ENCODE measurements around the gene RPS5. TPM values are rescaled to one million over a fixed set of nuclear protein-coding genes. Genes with fewer than 3 reads are reported as not detected.

RPS5 gene
- total RNA-seq, 1 experiment from 2014 or later: 1,436 TPM

GRCh38 chr19:58397533-58398037 lies 10.5 kb downstream of the RPS5 start:
- H3K9me3 Mint-ChIP-seq (ENCODE audit: unreplicated experiment): no peaks in the 10 kb centered on the region
- peaks cover 14% of the 10 kb centered on the region for H3K4me1 ChIP-seq
- H3K4me3 Mint-ChIP-seq (ENCODE audit: unreplicated experiment): no peak overlapping the region
- no peak overlapping the region for H3K27ac Mint-ChIP-seq (ENCODE audit: unreplicated experiment)
- TF ChIP-seq CTCF (IDR thresholded peaks at IDR 0.05; ENCODE audit: insufficient read depth in 1 of 2, low read depth in 1 of 2, low read length in 1 of 2, severe bottlenecking in 1 of 2, unreplicated experiment in 1 of 2): no peak
- BruUV-seq (replicated peaks): no TSS peak
- peaks cover 11% of the 10 kb centered on the region for H3K4me1 Mint-ChIP-seq (ENCODE audit: low read depth, unreplicated experiment)
- intact Hi-C loops (cut with micrococcal nuclease; ENCODE audit: unreplicated experiment): no loop called here
- H3K9me3 ChIP-seq: no peaks in the 10 kb centered on the region
- no peaks in the 10 kb centered on the region for H3K27me3 ChIP-seq (replicated peaks; ENCODE audit: control insufficient read depth, insufficient read depth, low read length)
- no peak overlapping the region for H3K4me3 ChIP-seq (ENCODE audit: low read depth, low read length)
- CTCF ChIA-PET: no interaction called here
- DNase-seq: no peak
- peaks cover 2% of the 10 kb centered on the region for H3K36me3 ChIP-seq (ENCODE audit: control insufficient read depth, insufficient read depth, low read length)
- peaks cover 67% of the 10 kb centered on the region for H3K36me3 Mint-ChIP-seq (ENCODE audit: insufficient read depth, unreplicated experiment)
- POLR2A ChIA-PET: no interaction called here
- H3K27me3 Mint-ChIP-seq (ENCODE audit: insufficient read depth, unreplicated experiment): no peaks in the 10 kb centered on the region

- Histone ChIP-seq H3K9me3 (no peaks in the 10 kb centered on the region), H3K27me3 (replicated peaks; ENCODE audit: control insufficient read depth, insufficient read depth, low read length) (no peaks in the 10 kb centered on the region), H3K36me3 (ENCODE audit: control insufficient read depth, insufficient read depth, low read length) (peaks cover 2% of the 10 kb centered on the region), H3K4me3 (ENCODE audit: low read depth, low read length) (no peak overlapping the region), H3K4me1 (peaks cover 14% of the 10 kb centered on the region)
- H3K4me1 Mint-ChIP-seq (ENCODE audit: low read depth, unreplicated experiment): peaks cover 11% of the 10 kb centered on the region
- DNase-seq: no peak
- no peak overlapping the region for H3K4me3 Mint-ChIP-seq (ENCODE audit: unreplicated experiment)
- TF ChIP-seq CTCF (IDR thresholded peaks at IDR 0.05; ENCODE audit: insufficient read depth in 1 of 2, low read depth in 1 of 2, low read length in 1 of 2, severe bottlenecking in 1 of 2, unreplicated experiment in 1 of 2): no peak
- H3K27ac Mint-ChIP-seq (ENCODE audit: unreplicated experiment): no peak overlapping the region
- H3K9me3 Mint-ChIP-seq (ENCODE audit: unreplicated experiment): no peaks in the 10 kb centered on the region
- ChIA-PET CTCF (no interaction called here), POLR2A (no interaction called here)
- H3K36me3 Mint-ChIP-seq (ENCODE audit: insufficient read depth, unreplicated experiment): peaks cover 62% of the 10 kb centered on the region
- intact Hi-C loops (cut with micrococcal nuclease; ENCODE audit: unreplicated experiment): no loop called here
- no peaks in the 10 kb centered on the region for H3K27me3 Mint-ChIP-seq (ENCODE audit: insufficient read depth, unreplicated experiment)
- BruUV-seq (replicated peaks): no TSS peak
Observed at GRCh38 chr19:58398087-58398486, 11.0 kb downstream of the RPS5 start.

- Histone ChIP-seq H3K27me3 (replicated peaks; ENCODE audit: control insufficient read depth, insufficient read depth, low read length) (no peaks in the 10 kb centered on the region), H3K4me3 (ENCODE audit: low read depth, low read length) (no peak overlapping the region), H3K9me3 (no peaks in the 10 kb centered on the region), H3K4me1 (peaks cover 14% of the 10 kb centered on the region), H3K36me3 (ENCODE audit: control insufficient read depth, insufficient read depth, low read length) (peaks cover 1% of the 10 kb centered on the region)
- peaks cover 11% of the 10 kb centered on the region for H3K4me1 Mint-ChIP-seq (ENCODE audit: low read depth, unreplicated experiment)
- intact Hi-C loops (cut with micrococcal nuclease; ENCODE audit: unreplicated experiment): no loop called here
- no TSS peak for BruUV-seq (replicated peaks)
- DNase-seq: no peak
- H3K27me3 Mint-ChIP-seq (ENCODE audit: insufficient read depth, unreplicated experiment): no peaks in the 10 kb centered on the region
- no peak overlapping the region for H3K27ac Mint-ChIP-seq (ENCODE audit: unreplicated experiment)
- no peak for TF ChIP-seq CTCF (IDR thresholded peaks at IDR 0.05; ENCODE audit: insufficient read depth in 1 of 2, low read depth in 1 of 2, low read length in 1 of 2, severe bottlenecking in 1 of 2, unreplicated experiment in 1 of 2)
- POLR2A ChIA-PET: no interaction called here
- CTCF ChIA-PET: no interaction called here
- H3K36me3 Mint-ChIP-seq (ENCODE audit: insufficient read depth, unreplicated experiment): peaks cover 58% of the 10 kb centered on the region
- no peak overlapping the region for H3K4me3 Mint-ChIP-seq (ENCODE audit: unreplicated experiment)
- no peaks in the 10 kb centered on the region for H3K9me3 Mint-ChIP-seq (ENCODE audit: unreplicated experiment)
Observed at GRCh38 chr19:58398545-58398944, 11.5 kb downstream of the RPS5 start.

Measured in Caco-2 (cell line).